Gastrocnemius medialis (tissue), 4 donors: Measurements from ENCODE around the gene NTM.

Experiments
- CTCF ChIP-seq, 5 experiments: fragments of 450-650 bp in 3 of 5; fragments of 200-600 bp in 2 of 5; sonication (generic) in 2 of 5; IDR thresholded peaks in 4 of 5; conservative IDR thresholded peaks in 1 of 5; 1 replicate in 4 of 5; 2 replicates in 1 of 5; pipeline ENCODE4 v1.5.1; 2016 to 2019; ENCODE audit warnings: antibody characterized with exemption in 5 of 5, mild to moderate bottlenecking in 3 of 5, moderate library complexity in 3 of 5
- POLR2A ChIP-seq, 2 donors: fragments of 450-650 bp; IDR thresholded peaks; one replicate each; pipeline ENCODE4 v1.6.1; 2017; ENCODE audit warnings: antibody characterized with exemption in 2 of 2, mild to moderate bottlenecking in 2 of 2, moderate library complexity in 2 of 2

GRCh38 chr11:132200353-132200936 lies 830.0 kb downstream of the NTM start:
- TF ChIP-seq CTCF (IDR thresholded peaks at IDR 0.05 in 4 of 5, conservative IDR thresholded peaks at IDR 0.05 in 1 of 5) (no peak), POLR2A (IDR thresholded peaks at IDR 0.05) (no peak)
